ENCODE results near the gene SERPINB1.
A peak's percentile ranks its signal among the peaks of the same experiment; 100 is the strongest.
"Not testable (repeated sequence)": the region's sequence is repeated elsewhere in the genome, so short reads cannot be mapped to it uniquely, and the experiment has no call there.

Gene SERPINB1

GRCh38 chr6:2854396-2854982 lies 12.8 kb upstream of the SERPINB1 start:
- TF ChIP-seq TAF1 (IDR thresholded peaks at IDR 0.05; ENCODE audit: borderline replicate concordance, low read depth, low read length), result no peak; the same call in 1 of the 2 replicates
- TF ChIP-seq POLR2A (IDR thresholded peaks at IDR 0.05; ENCODE audit: low read depth, low read length), result no peak
- TF ChIP-seq POLR2AphosphoS5 (IDR thresholded peaks at IDR 0.05; ENCODE audit: low read depth, low read length), result no peak
- DNase-seq (ENCODE audit: insufficient read length) (no peak), FAIRE-seq (peak; percentile 38)

- peak; percentile 71 for FAIRE-seq
- DNase-seq (ENCODE audit: insufficient read length), result no peak
- TF ChIP-seq POLR2AphosphoS5 (IDR thresholded peaks at IDR 0.05; ENCODE audit: low read depth, low read length), result 0 out of 2 replicates have a peak, but pooled peaks have one; percentile 7
- no peak for TF ChIP-seq TAF1 (IDR thresholded peaks at IDR 0.05; ENCODE audit: borderline replicate concordance, low read depth, low read length)
- TF ChIP-seq POLR2A (IDR thresholded peaks at IDR 0.05; ENCODE audit: low read depth, low read length), result no peak
These were observed 12.2 kb upstream of the SERPINB1 start for GRCh38 chr6:2853769-2854395.

DNA sequence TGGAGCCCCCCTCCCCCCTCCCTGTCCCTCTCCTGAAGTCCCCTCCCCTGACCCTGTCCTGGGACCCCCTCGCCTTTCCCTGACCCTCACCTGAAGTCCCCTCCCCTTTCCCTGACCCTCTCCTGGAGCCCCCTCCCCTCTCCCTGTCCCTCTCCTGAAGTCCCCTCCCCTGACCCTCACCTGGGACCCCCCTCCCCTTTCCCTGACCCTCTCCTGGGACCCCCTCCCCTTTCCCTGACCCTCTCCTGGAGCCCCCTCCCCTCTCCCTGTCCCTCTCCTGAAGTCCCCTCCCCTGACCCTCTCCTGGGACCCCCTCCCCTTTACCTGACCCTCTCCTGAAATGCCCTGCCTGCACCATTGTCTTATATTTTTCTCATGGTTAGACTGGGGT lies 11.7 kb upstream of the SERPINB1 start:
- FAIRE-seq; DNase-seq (ENCODE audit: insufficient read length): not testable (repeated sequence)

GRCh38 chr6:2852921-2853322 lies 11.3 kb upstream of the SERPINB1 start:
- FAIRE-seq, result no peak
- TF ChIP-seq TAF1 (IDR thresholded peaks at IDR 0.05; ENCODE audit: borderline replicate concordance, low read depth, low read length), result no peak
- no peak for TF ChIP-seq POLR2AphosphoS5 (IDR thresholded peaks at IDR 0.05; ENCODE audit: low read depth, low read length)
- no peak for TF ChIP-seq POLR2A (IDR thresholded peaks at IDR 0.05; ENCODE audit: low read depth, low read length)
- DNase-seq (ENCODE audit: insufficient read length), result no peak

DNA sequence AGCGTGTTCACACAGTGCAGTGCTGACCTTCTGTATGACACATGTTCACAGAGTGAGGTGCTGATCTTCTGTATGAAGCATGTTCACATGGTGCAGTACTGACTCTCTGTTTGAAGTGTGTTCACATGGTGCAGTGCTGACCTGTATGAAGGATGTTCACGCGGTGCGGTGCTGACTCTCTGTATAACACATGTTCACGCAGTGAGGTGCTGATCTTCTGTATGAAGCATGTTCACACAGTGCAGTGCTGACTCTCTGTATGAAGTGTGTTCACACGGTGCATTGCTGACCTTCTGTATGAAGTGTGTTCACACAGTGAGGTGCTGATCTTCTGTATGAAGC lies 10.8 kb upstream of the SERPINB1 start:
- TF ChIP-seq POLR2A (IDR thresholded peaks at IDR 0.05; ENCODE audit: low read depth, low read length) (no peak; the same call in 1 of the 2 replicates), POLR2AphosphoS5 (IDR thresholded peaks at IDR 0.05; ENCODE audit: low read depth, low read length) (no peak), TAF1 (IDR thresholded peaks at IDR 0.05; ENCODE audit: borderline replicate concordance, low read depth, low read length) (no peak)
- FAIRE-seq, result no peak
- no peak for DNase-seq (ENCODE audit: insufficient read length)

GRCh38 chr6:2851727-2852513 lies 10.3 kb upstream of the SERPINB1 start:
- FAIRE-seq (no peak), DNase-seq (ENCODE audit: insufficient read length) (no peak)
- peak; percentile 13; the same call in 1 of the 2 replicates for TF ChIP-seq POLR2A (IDR thresholded peaks at IDR 0.05; ENCODE audit: low read depth, low read length)
- no peak for TF ChIP-seq TAF1 (IDR thresholded peaks at IDR 0.05; ENCODE audit: borderline replicate concordance, low read depth, low read length)
- TF ChIP-seq POLR2AphosphoS5 (IDR thresholded peaks at IDR 0.05; ENCODE audit: low read depth, low read length), result 0 out of 2 replicates have a peak, but pooled peaks have one; percentile 51

DNA sequence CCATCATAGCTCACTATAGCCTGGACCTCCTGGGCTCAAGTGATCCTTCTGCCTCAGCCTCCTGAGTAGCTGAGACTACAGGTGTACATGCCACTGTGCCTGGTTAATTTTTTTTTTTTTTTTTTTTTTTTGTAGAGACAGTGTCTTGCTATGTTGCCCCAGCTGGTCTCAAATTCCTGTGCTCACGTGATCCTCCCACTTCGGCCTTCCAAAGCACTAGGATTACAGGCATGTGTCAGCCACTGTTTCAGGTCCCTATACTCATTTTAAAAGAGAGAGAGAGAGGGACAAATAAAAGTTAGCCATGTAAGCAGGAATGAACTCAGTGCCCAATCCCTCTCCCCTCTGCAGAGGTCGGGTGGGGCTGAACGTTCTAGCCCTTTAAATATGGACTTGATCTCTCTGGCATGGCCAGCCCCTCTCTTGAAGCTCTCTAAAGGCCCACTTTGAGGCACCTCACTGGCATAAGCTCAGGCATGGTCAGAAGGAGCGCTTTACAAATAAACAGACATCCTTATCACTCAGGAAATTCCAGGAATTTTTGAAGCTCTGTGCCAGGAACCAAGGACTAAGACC lies 9.0 kb upstream of the SERPINB1 start:
- FAIRE-seq (no peak), DNase-seq (ENCODE audit: insufficient read length) (no peak)
- no peak for TF ChIP-seq TAF1 (IDR thresholded peaks at IDR 0.05; ENCODE audit: borderline replicate concordance, low read depth, low read length)
- no peak for TF ChIP-seq POLR2A (IDR thresholded peaks at IDR 0.05; ENCODE audit: low read depth, low read length)
- no peak for TF ChIP-seq POLR2AphosphoS5 (IDR thresholded peaks at IDR 0.05; ENCODE audit: low read depth, low read length)

DNA sequence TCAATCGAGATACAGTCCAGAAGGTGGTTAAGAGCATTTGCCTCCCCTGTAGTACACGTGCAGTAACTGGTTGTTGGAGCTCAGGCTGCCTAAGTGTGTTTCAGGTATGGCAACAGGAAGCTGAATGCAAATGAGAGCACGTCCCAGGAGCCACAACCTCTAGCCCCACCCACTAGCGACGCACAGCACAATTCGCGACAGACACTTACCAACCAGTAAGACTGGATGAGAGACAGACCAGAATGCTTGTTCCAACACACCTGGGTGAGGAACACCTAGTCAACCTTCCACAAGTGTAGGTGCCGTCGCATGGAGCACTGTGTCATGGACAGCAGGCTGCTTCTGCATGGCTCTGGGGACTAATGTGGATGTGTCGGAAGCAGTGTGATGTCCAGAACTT lies 7.2 kb upstream of the SERPINB1 start:
- TF ChIP-seq TAF1 (IDR thresholded peaks at IDR 0.05; ENCODE audit: borderline replicate concordance, low read depth, low read length) (no peak), POLR2A (IDR thresholded peaks at IDR 0.05; ENCODE audit: low read depth, low read length) (no peak), POLR2AphosphoS5 (IDR thresholded peaks at IDR 0.05; ENCODE audit: low read depth, low read length) (no peak)
- no peak for DNase-seq (ENCODE audit: insufficient read length)
- FAIRE-seq, result no peak

GRCh38 chr6:2845880-2846208 lies 4.2 kb upstream of the SERPINB1 start:
- DNase-seq (ENCODE audit: insufficient read length) (no peak), FAIRE-seq (no peak)
- no peak for TF ChIP-seq POLR2AphosphoS5 (IDR thresholded peaks at IDR 0.05; ENCODE audit: low read depth, low read length)
- TF ChIP-seq POLR2A (IDR thresholded peaks at IDR 0.05; ENCODE audit: low read depth, low read length), result no peak
- no peak for TF ChIP-seq TAF1 (IDR thresholded peaks at IDR 0.05; ENCODE audit: borderline replicate concordance, low read depth, low read length)

- TF ChIP-seq TAF1 (IDR thresholded peaks at IDR 0.05; ENCODE audit: borderline replicate concordance, low read depth, low read length) (no peak), POLR2A (IDR thresholded peaks at IDR 0.05; ENCODE audit: low read depth, low read length) (no peak), POLR2AphosphoS5 (IDR thresholded peaks at IDR 0.05; ENCODE audit: low read depth, low read length) (no peak)
- DNase-seq (ENCODE audit: insufficient read length) (no peak), FAIRE-seq (no peak)
These were observed 2.3 kb upstream of the SERPINB1 start for GRCh38 chr6:2844008-2844407.

DNA sequence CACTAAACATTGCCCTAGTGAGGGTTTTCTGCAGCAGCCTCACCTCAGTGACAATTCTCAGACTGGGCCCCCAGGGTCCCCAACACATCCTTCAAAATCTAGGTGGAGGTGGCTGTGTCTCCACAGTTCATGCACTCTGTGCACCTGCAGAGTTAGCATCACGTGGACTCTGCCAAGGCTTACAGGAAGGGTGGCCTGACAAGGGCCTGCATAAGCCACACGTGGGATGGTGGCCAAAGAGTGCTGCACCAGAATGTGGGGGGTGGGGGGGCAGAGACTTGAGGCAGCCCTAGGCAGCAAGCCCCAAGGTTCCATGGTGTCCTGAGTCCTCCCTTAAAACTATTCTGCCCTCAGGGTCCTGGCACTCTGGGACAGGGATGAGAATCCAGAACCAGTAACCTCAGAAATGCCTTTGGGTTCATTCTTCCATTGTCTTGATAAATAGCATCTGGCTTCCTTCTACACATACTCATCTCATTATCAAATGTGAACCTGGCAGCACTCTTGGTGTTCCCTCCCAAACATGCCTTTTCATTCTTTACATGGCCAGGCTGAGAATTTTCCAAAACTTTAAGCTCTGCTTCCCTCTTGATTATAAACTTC lies 1.6 kb upstream of the SERPINB1 start:
- no peak for DNase-seq (ENCODE audit: insufficient read length)
- TF ChIP-seq POLR2AphosphoS5 (IDR thresholded peaks at IDR 0.05; ENCODE audit: low read depth, low read length) (no peak), POLR2A (IDR thresholded peaks at IDR 0.05; ENCODE audit: low read depth, low read length) (no peak), TAF1 (IDR thresholded peaks at IDR 0.05; ENCODE audit: borderline replicate concordance, low read depth, low read length) (no peak)
- no peak for FAIRE-seq
